ENCODE results near the gene INSR.

DNA sequence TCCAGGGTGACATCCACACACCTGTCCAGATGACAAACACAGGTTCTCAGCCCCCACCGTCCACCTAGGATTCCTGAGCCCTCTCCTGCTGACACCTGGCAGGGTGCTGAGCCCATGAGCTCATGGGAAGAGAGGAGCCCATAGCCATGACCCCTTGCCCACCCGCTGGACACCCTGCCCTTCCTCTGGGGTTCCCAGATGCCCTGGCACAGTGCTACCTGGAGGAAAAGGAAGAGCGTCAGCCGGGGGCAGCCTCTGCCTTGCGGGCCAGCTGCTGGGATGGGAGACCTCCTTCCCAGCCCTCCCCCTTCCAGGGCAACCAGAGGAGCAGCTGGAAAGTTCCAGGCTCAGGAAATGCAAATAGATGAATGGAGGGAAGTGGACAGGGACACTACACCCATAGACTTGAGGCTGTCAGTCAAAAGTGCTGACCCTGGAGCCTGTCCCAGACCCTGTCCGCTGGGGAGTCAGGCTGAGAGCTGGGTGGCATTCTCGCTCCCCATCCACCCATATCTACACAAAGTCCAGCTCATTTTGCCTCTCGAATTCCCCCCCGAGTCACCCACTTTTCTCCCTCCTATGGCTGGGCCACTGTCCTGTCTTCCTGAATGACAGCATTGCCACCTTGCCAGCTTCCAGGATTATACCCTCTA lies 42.2 kb upstream of the INSR start:
- TF ChIP-seq EGR2 (tag by site-specific recombination; IDR thresholded peaks at IDR 0.05; ENCODE audit: low read depth) (no peak), ZBTB17 (tag by site-specific recombination; IDR thresholded peaks at IDR 0.05) (no peak)
